ENCODE data around the gene EDAR. TPM values are rescaled to one million over a fixed set of nuclear protein-coding genes. Genes with fewer than 3 reads are reported as not detected.

EDAR gene
- total and polyA plus RNA-seq, 8 donors: 0.47 to 8.1 (median 5.9) TPM; not detected in 1

DNA sequence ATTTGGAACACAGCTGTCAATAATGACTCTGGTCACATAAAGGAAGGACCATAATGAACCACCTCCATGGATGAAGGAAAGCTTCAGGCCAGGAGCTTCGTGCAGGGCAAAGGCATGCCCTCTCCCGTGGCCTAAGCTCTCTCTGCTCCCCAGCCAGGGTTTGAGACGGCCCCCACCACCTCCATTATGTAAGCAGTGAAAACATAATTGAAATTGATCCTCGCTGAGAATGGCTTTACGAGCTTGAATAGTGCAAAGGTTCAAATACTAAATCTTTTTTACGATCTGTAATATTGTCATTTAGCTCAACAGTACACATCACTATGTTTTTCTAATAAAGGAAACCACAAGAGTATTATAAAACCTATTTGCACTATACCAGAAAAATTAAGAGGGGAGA lies 5.2 kb upstream of the EDAR start:
- intact Hi-C loops (cut with DNase I): no loop called here
- H3K36me3 ChIP-seq: no peaks in the 10 kb centered on the region
- peaks cover 0 to 2% of the 10 kb centered on the region in 2 donors for H3K27me3 ChIP-seq
- TF ChIP-seq, protein P1, sequence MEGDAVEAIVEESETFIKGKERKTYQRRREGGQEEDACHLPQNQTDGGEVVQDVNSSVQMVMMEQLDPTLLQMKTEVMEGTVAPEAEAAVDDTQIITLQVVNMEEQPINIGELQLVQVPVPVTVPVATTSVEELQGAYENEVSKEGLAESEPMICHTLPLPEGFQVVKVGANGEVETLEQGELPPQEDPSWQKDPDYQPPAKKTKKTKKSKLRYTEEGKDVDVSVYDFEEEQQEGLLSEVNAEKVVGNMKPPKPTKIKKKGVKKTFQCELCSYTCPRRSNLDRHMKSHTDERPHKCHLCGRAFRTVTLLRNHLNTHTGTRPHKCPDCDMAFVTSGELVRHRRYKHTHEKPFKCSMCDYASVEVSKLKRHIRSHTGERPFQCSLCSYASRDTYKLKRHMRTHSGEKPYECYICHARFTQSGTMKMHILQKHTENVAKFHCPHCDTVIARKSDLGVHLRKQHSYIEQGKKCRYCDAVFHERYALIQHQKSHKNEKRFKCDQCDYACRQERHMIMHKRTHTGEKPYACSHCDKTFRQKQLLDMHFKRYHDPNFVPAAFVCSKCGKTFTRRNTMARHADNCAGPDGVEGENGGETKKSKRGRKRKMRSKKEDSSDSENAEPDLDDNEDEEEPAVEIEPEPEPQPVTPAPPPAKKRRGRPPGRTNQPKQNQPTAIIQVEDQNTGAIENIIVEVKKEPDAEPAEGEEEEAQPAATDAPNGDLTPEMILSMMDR (IDR thresholded peaks at IDR 0.05): no peak
- H3K4me1 ChIP-seq: no peaks in the 10 kb centered on the region
- no peak overlapping the region for H3K4me3 ChIP-seq
- DNase-seq (no peak), ATAC-seq (no peak)
- H3K9me3 ChIP-seq: no peaks in the 10 kb centered on the region
- no peak overlapping the region for H3K27ac ChIP-seq

DNA sequence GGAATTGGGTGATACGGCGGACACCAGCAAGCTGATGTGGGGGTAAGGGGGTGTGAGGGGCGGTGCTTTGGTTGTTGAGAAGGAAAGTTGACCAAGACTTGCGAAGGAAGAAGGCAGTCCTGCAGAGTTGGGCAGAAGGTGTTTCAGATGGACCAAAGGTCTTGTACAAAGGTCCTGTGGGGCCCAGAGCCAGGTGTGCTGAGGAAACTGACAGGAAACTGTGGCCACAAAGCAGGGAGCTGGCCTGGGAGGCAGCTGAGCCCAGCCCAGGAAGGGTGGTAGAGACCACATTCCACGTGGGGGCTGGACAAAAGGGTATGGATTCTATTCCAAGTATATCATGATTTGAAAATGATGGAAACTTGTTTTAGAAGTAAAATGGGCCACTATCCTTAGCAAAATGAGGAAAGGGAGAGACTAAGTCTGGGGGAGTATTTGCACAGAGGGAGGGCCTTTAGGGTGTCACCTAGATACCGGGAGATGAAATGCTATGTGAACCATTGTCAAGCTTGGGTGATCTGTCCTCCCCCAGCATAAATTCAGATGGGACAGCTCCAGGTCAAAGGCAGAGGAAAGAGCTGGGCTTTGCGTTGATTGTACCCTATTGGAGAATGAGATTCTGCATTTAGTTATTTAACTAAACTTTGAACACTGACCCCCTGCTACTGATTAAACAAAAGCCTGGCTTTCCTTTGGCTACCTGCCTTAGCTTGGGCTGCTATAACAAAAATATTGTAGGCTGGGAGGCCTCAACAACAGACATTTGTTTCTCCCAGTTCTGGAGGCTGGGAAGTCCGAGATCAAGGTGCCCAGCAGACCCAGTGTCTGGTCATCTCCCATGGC lies 4.3 kb upstream of the EDAR start:
- ATAC-seq (no peak), DNase-seq (no peak)
- TF ChIP-seq, protein P1 (IDR thresholded peaks at IDR 0.05): no peak
- intact Hi-C loops (cut with DNase I): no loop called here
- H3K4me1 ChIP-seq: no peaks in the 10 kb centered on the region
- H3K27me3 ChIP-seq: peaks cover 5 to 10% of the 10 kb centered on the region in 2 donors
- no peaks in the 10 kb centered on the region for H3K36me3 ChIP-seq
- no peak overlapping the region for H3K4me3 ChIP-seq
- no peak overlapping the region for H3K27ac ChIP-seq
- H3K9me3 ChIP-seq: no peaks in the 10 kb centered on the region

DNA sequence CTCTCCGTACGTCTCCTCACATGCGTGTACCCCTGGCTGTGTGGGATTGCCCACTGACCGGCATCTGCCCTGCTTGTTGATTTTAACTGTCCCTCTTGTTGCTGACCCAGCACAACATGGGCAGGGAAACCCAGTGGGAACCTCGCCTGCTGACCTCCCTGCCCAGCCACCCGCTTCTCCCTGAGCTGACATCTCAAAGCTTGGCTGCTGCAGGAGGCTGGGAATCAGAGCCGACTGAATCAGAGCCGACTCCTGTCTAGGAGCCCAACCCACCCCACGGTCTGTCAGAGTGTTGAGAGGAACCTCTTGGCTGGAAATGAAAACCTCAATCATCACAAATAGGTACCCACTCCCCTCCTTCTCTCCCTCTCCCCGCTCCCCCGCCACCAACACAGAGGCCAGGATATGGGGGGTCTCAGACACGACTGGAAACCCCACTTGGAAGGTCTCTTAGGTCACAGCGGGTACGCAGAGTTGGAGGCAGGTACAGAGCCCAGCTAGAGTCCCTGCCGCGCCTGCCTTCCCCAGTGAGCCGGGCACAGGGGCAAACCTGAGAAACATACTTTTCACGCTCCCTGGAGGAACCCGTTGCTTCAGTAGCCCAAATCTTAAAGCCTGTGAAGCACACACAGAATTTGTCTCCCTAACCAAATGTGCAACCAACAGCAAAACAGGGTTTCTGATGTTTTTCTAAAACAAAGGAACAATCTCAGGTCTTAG lies 784 bp downstream of the EDAR start:
- TF ChIP-seq, protein P1 (IDR thresholded peaks at IDR 0.05): no peak
- no peak overlapping the region for H3K4me3 ChIP-seq
- H3K27ac ChIP-seq: no peak overlapping the region
- H3K36me3 ChIP-seq: no peaks in the 10 kb centered on the region
- no peaks in the 10 kb centered on the region for H3K9me3 ChIP-seq
- DNase-seq (no peak), ATAC-seq (peak; percentile 50)
- H3K4me1 ChIP-seq: no peaks in the 10 kb centered on the region
- H3K27me3 ChIP-seq: peaks cover 5 to 21% of the 10 kb centered on the region in 2 donors
- intact Hi-C loops (cut with DNase I): no loop called here

DNA sequence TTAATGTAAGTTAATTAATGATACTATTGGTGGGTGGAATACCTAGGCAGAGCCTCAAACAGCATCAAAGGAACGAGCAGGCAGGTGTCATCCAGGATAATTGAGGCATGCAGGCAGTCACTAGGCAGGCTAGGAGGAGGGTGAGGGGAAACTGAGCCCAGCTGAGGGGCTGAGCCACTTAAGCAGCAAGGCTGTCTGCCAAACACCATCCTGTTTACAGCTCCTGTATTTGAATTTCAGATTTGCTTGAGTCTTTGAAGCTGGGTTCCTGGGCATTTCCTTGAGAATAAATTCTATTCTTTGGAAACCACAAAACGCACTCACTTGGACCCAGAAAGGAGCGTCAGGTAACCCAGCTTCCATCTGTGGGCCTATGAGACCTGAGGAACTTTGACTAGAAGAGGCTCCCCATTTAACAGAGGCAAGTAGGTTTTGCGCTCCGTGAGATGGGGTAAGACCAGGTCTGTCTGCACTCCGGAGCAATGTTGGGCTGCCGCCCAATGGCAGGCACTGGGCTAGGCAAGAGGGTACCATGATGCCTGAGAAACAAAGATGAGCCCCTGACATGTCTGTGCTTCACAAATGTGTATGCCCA lies 2.0 kb downstream of the EDAR start:
- no peak overlapping the region for H3K4me3 ChIP-seq
- H3K4me1 ChIP-seq: no peaks in the 10 kb centered on the region
- H3K27me3 ChIP-seq: peaks cover 5 to 21% of the 10 kb centered on the region in 2 donors
- no peak for ATAC-seq
- no peaks in the 10 kb centered on the region for H3K36me3 ChIP-seq
- H3K9me3 ChIP-seq: no peaks in the 10 kb centered on the region
- TF ChIP-seq, protein P1 (IDR thresholded peaks at IDR 0.05): no peak
- H3K27ac ChIP-seq: no peak overlapping the region
- intact Hi-C loops (cut with DNase I): no loop called here
- no peak for DNase-seq

DNA sequence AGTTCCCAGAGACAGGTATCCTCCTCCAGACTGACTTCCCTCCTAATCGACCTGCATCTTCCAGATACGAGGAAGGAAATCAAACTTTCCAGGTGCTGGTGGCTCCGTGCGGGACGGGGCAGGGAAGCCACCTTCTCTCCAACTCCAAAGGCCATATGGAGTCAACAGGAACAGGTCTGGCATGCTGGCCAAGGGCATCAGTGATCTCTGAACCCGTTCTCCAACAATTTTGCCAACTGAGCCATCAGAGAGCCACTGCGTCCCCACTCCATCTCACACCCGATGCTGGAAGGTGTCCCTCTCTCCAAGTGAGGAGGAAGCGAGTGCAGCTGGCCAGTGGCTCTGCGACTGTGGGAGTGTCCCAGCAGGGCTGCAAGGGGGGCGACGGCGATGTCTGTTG lies 5.4 kb downstream of the EDAR start:
- H3K4me3 ChIP-seq: no peak overlapping the region
- ATAC-seq (no peak), DNase-seq (no peak)
- intact Hi-C loops (cut with DNase I): no loop called here
- no peak overlapping the region for H3K27ac ChIP-seq
- peaks cover 2 to 13% of the 10 kb centered on the region in 2 donors for H3K27me3 ChIP-seq
- H3K36me3 ChIP-seq: no peaks in the 10 kb centered on the region
- H3K4me1 ChIP-seq: no peaks in the 10 kb centered on the region
- H3K9me3 ChIP-seq: no peaks in the 10 kb centered on the region
- TF ChIP-seq, protein P1 (IDR thresholded peaks at IDR 0.05): no peak

Data from left lung (tissue), 10 donors.